Common myeloid progenitor, CD34-positive (primary cell): ENCODE data around the gene SHQ1.
"Not testable (repeated sequence)": the region's sequence is repeated elsewhere in the genome, so short reads cannot be mapped to it uniquely, and the experiment has no call there.

Experiments used
- CTCF ChIA-PET: fragments of 350-600 bp; sonication (Branson Sonifier 250); formaldehyde crosslinking; loops from one replicate; lab custom pipeline; 2021; ENCODE audit warnings: antibody characterized with exemption; lab: Charles Lee
- POLR2A ChIA-PET: fragments of 350-600 bp; sonication (Branson Sonifier 250); formaldehyde crosslinking; loops from one replicate; lab custom pipeline; 2021; ENCODE audit warnings: antibody characterized with exemption; lab: Charles Lee
- DNase-seq, 3 donors: peaks; one replicate each; pipeline versions ENCODE4 v3.0.0 to v3.0.0-alpha.2; 2013
- H3K27ac ChIP-seq, 2 experiments: 1 replicate in 1 of 2; 2 replicates in 1 of 2; pipeline ENCODE4 v1.7.0; 2013; ENCODE audit warnings: inconsistent platforms in 2 of 2, low read length in 2 of 2, mild to moderate bottlenecking in 2 of 2, low read depth in 1 of 2, moderate library complexity in 1 of 2; ENCODE audit not compliant: severe bottlenecking in 2 of 2, insufficient read depth in 1 of 2, poor library complexity in 1 of 2
- H3K27me3 ChIP-seq, 5 experiments: replicated peaks in 2 of 5; 1 replicate in 3 of 5; 2 replicates in 2 of 5; pipeline versions ENCODE4 v1.6.1 to v1.7.0; 2013; ENCODE audit warnings: low read length in 4 of 5, mild to moderate bottlenecking in 2 of 5, moderate library complexity in 2 of 5, inconsistent platforms in 1 of 5; ENCODE audit not compliant: insufficient read depth in 5 of 5, control insufficient read depth in 4 of 5
- H3K36me3 ChIP-seq, 4 experiments: 1 replicate in 2 of 4; 2 replicates in 2 of 4; pipeline versions ENCODE4 v1.6.1 to v1.7.0; 2013; ENCODE audit warnings: low read length in 3 of 4, control low read depth in 1 of 4, mild to moderate bottlenecking in 1 of 4; ENCODE audit not compliant: control insufficient read depth in 4 of 4, insufficient read depth in 4 of 4
- H3K4me1 ChIP-seq, 4 experiments: 1 replicate in 3 of 4; 2 replicates in 1 of 4; pipeline versions ENCODE4 v1.6.1 to v1.7.1; 2013; ENCODE audit warnings: low read length in 3 of 4, mild to moderate bottlenecking in 3 of 4, control low read depth in 1 of 4, inconsistent platforms in 1 of 4, moderate library complexity in 1 of 4; ENCODE audit not compliant: control insufficient read depth in 4 of 4, insufficient read depth in 4 of 4; ENCODE audit errors: control extremely low read depth in 1 of 4
- H3K4me3 ChIP-seq, 7 experiments: 1 replicate in 4 of 7; 2 replicates in 3 of 7; pipeline versions ENCODE4 v1.5.1 to v1.7.0; 2013; ENCODE audit warnings: mild to moderate bottlenecking in 7 of 7, low read length in 6 of 7, moderate library complexity in 6 of 7, inconsistent platforms in 2 of 7, low read depth in 2 of 7, control low read depth in 1 of 7; ENCODE audit not compliant: insufficient read depth in 4 of 7, control insufficient read depth in 1 of 7; ENCODE audit errors: extremely low read depth in 1 of 7
- H3K9me3 ChIP-seq, 5 experiments: 1 replicate in 4 of 5; 2 replicates in 1 of 5; pipeline versions ENCODE4 v1.6.1 to v1.7.1; 2013; ENCODE audit warnings: low read length in 4 of 5, mild to moderate bottlenecking in 2 of 5, inconsistent platforms in 1 of 5, low read depth in 1 of 5, moderate library complexity in 1 of 5; ENCODE audit not compliant: control insufficient read depth in 4 of 5, insufficient read depth in 2 of 5; ENCODE audit errors: control extremely low read depth in 1 of 5
- WGBS: methylation state at CpG from one replicate; pipeline ENCODE4 v1.1.5; 2013; ENCODE audit not compliant: insufficient coverage; 5-methylcytosine and 5-hydroxymethylcytosine counted together

SHQ1 gene

GRCh38 chr3:72725229-72725628 lies 123.0 kb downstream of the SHQ1 start:
- H3K9me3 ChIP-seq: no peaks in the 10 kb centered on the region
- H3K36me3 ChIP-seq: no peaks in the 10 kb centered on the region
- DNase-seq: no peak
- 97% methylated on average over 6 of the region's 6 CpGs for WGBS
- H3K27ac ChIP-seq: no peak overlapping the region
- no peaks in the 10 kb centered on the region for H3K27me3 ChIP-seq
- POLR2A ChIA-PET: no interaction called here
- CTCF ChIA-PET: no interaction called here
- no peak overlapping the region for H3K4me3 ChIP-seq
- peaks cover 0 to 13% (median 2%) of the 10 kb centered on the region in 4 experiments for H3K4me1 ChIP-seq

- ChIA-PET CTCF (no interaction called here), POLR2A (no interaction called here)
- H3K27ac ChIP-seq: no peak overlapping the region
- DNase-seq: no peak
- no peaks in the 10 kb centered on the region for H3K9me3 ChIP-seq
- no peaks in the 10 kb centered on the region for H3K27me3 ChIP-seq
- peaks cover 0 to 13% (median 2%) of the 10 kb centered on the region in 4 experiments for H3K4me1 ChIP-seq
- 97% methylated on average over 9 of the region's 10 CpGs for WGBS
- no peaks in the 10 kb centered on the region for H3K36me3 ChIP-seq
- H3K4me3 ChIP-seq: no peak overlapping the region
Observed at GRCh38 chr3:72724070-72724469, 124.2 kb downstream of the SHQ1 start.

DNA sequence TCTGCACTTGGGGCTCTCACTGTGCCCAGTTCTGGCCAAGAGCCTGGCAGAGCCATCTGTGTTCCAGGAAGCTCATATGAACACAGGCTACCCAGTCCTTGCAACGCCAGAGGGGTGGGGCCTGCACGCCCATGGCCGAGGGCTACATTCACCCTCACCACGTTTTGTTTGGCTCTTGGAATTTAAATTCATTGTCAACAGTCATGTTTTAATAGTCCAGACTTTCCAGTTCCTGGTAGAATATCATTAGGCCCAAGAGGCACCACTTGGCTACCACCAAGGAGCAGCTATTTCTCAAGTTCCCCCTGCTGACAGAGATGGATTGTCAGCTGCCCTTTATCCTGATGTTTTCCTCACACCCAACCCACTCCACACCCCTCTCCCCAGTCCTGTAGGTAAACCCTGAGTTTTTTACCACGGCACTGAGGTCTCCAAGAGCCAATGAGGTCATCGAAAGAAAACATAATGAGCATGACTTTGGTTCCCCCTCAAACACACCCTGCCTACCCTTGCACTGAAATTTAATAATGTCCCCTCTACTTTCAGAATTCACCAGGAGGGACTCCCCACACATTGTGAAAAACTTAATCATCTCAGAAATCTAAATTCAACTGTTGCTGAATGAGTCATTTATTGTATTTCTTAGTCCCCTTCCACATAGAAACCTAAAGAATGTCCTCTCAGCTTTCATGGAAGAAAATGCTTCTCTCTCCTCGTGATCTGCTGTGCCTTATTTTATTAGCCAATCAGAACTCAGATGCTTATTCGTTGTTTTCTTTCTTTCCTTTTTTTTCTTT lies 125.1 kb downstream of the SHQ1 start:
- DNase-seq: peak in 2 of 3 donors; percentile 45 to 54
- Histone ChIP-seq H3K36me3 (no peaks in the 10 kb centered on the region), H3K27ac (no peak overlapping the region), H3K4me1 (peaks cover 0 to 11% (median 2%) of the 10 kb centered on the region in 4 experiments), H3K9me3 (no peaks in the 10 kb centered on the region), H3K4me3 (no peak overlapping the region), H3K27me3 (no peaks in the 10 kb centered on the region)
- ChIA-PET POLR2A (no interaction called here), CTCF (interaction anchor here (0.8 kb wide), 1 partner anchor 16 kb away, joined by 3 read pairs; no protein-coding TSS in a partner anchor)
- 71% methylated on average over 8 of the region's 8 CpGs for WGBS

GRCh38 chr3:72721683-72722381 lies 126.4 kb downstream of the SHQ1 start:
- no peak for DNase-seq
- no peaks in the 10 kb centered on the region for H3K36me3 ChIP-seq
- ChIA-PET CTCF (no interaction called here), POLR2A (no interaction called here)
- no peak overlapping the region for H3K27ac ChIP-seq
- peaks cover 0 to 6% (median 0%) of the 10 kb centered on the region in 4 experiments for H3K4me1 ChIP-seq
- H3K9me3 ChIP-seq: no peaks in the 10 kb centered on the region
- H3K4me3 ChIP-seq: no peak overlapping the region
- H3K27me3 ChIP-seq: no peaks in the 10 kb centered on the region
- WGBS: 35% methylated on average over 6 of the region's 7 CpGs

DNA sequence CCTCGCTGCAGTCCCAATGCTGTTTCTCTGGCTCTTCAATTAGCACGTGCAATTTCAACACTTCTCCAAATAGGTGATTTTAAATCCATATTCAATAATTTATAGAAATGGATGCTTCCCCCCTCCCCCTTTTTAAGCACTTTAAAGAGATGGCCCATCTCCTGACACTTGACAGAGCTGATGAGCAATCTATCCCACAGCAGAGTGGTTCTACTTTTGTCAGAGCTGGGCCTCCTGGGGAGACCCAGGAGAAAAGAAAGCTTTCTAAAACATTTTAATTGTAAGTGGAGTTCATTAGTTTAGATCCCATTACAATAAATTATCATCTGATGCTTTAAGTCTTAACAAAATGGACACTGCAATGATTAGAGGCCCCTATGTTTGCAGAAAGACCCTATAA lies 127.7 kb downstream of the SHQ1 start:
- CTCF ChIA-PET: interaction anchor here (0.8 kb wide), 1 partner anchor 15 kb away, joined by 4 read pairs; no protein-coding TSS in a partner anchor

GRCh38 chr3:72719137-72719536 lies 129.1 kb downstream of the SHQ1 start:
- CTCF ChIA-PET: interaction anchor here (0.7 kb wide), 1 partner anchor 1021 kb away, joined by 4 read pairs; no protein-coding TSS in a partner anchor
- Histone ChIP-seq H3K36me3 (no peaks in the 10 kb centered on the region), H3K27me3 (no peaks in the 10 kb centered on the region), H3K4me3 (no peak overlapping the region), H3K4me1 (peaks cover 0 to 6% (median 0%) of the 10 kb centered on the region in 4 experiments), H3K27ac (no peak overlapping the region), H3K9me3 (peaks cover 0 to 3% (median 0%) of the 10 kb centered on the region in 5 experiments)
- DNase-seq: no peak
- POLR2A ChIA-PET: no interaction called here

More for the DNA sequence above, 127.7 kb downstream of the SHQ1 start:
- POLR2A ChIA-PET: no interaction called here
- Histone ChIP-seq H3K27me3 (no peaks in the 10 kb centered on the region), H3K36me3 (no peaks in the 10 kb centered on the region), H3K9me3 (peaks cover 0 to 1% (median 0%) of the 10 kb centered on the region in 5 experiments), H3K4me1 (peaks cover 0 to 6% (median 0%) of the 10 kb centered on the region in 4 experiments), H3K27ac (no peak overlapping the region), H3K4me3 (no peak overlapping the region)
- 100% methylated on average over 1 of the region's 2 CpGs for WGBS
- no peak for DNase-seq

GRCh38 chr3:72714135-72714534 lies 134.1 kb downstream of the SHQ1 start:
- H3K9me3 ChIP-seq, DNase-seq, H3K4me3 ChIP-seq, H3K4me1 ChIP-seq, H3K27ac ChIP-seq, CTCF ChIA-PET, H3K36me3 ChIP-seq, H3K27me3 ChIP-seq, POLR2A ChIA-PET: not testable (repeated sequence)
- WGBS: no CpG with 5 or more reads among the region's 3 CpGs
